GM12873 (cell line): ENCODE data around the gene PANX2.
A peak's percentile ranks its signal among the peaks of the same experiment; 100 is the strongest.

ENCODE experiments used
- CTCF ChIP-seq: IDR thresholded peaks from 2 replicates; pipeline ENCODE4 v1.5.1; 2012; ENCODE audit warnings: low read depth, mild to moderate bottlenecking, moderate library complexity, low read length, control low read depth; ENCODE audit not compliant: insufficient read depth; ENCODE audit errors: missing control alignments

PANX2 gene

GRCh38 chr22:50203288-50203687 is 32.8 kb downstream of the PANX2 start:
- TF ChIP-seq CTCF: no peak

GRCh38 chr22:50204571-50204970 is 34.0 kb downstream of the PANX2 start:
- TF ChIP-seq CTCF: no peak

GRCh38 chr22:50205781-50206569 is 35.4 kb downstream of the PANX2 start:
- TF ChIP-seq CTCF: no peak

- peak; percentile 50 for TF ChIP-seq CTCF
Observed at GRCh38 chr22:50206599-50206998, 36.1 kb downstream of the PANX2 start.

- no peak for TF ChIP-seq CTCF
Observed at GRCh38 chr22:50207383-50208140, 37.0 kb downstream of the PANX2 start.

GRCh38 chr22:50208430-50208938 is 38.0 kb downstream of the PANX2 start:
- no peak for TF ChIP-seq CTCF
